DMS114 treated with DMSO at 0.1 percent for 48 hours (cell line): Measurements from ENCODE around the gene REN.

Source experiments
- DNase-seq: peaks from one replicate; lab custom pipeline; 2025; ENCODE audit not compliant: unreplicated experiment; lab: John Stamatoyannopoulos, UW

Gene REN

DNA sequence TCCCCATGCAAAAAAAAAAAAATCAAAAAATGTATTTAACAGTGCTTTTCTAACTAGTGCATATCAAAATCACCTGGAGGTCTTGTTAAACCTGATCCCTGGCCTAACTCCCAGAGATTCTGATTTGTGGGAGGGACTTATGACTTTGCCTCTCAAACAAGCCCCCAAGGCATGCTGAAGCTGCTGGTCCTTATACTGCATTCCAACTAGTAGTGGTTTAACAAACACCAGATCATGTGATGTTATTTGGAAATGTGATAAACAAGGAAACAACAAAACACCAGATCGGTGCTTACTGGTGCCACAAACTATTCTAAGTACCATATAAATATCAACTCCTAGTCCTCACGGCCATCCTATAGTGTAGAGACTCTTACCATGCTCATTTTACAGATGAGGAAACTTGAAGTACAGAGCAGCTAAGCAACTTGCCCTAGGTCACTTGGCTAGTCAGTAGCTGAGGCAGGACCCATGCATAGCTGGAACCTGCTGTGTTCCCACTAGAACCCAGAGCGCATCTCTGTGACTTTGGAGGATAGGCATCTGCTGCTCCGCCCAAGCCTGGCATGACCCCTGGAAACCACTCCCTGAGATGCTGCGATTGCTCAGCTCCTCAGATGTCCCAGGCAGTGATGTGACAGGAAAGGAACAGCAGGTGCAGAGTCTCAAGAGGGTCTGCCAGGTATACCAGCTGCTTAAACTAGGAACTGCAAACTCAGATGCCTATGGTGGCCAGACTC lies 55.1 kb downstream of the REN start:
- DNase-seq: no peak

GRCh38 chr1:204108312-204109141 lies 57.6 kb downstream of the REN start:
- DNase-seq: no peak

GRCh38 chr1:204107892-204108291 lies 58.2 kb downstream of the REN start:
- no peak for DNase-seq

GRCh38 chr1:204106825-204107224 lies 59.3 kb downstream of the REN start:
- no peak for DNase-seq

DNA sequence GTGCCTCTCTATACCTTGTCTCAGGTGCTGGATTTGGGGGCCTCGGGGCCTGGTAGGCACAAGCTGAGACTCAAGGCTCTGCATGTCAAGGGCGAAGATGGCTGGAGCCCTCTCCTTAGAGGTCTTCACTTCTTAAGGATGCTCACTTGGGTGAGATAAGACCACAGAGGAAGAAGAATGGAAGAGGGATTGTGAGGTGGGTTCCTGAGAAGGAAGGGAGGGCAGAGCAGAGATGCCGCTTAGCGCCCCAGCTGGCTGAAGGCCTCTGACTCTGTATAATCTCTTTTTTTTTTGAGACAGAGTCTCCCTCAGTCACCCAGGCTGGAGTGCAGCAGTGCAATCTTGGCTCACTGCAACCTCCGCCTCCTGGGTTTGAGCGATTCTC lies 61.0 kb downstream of the REN start:
- DNase-seq: no peak
